GM19035 (cell line): ENCODE measurements around the gene RBM47.

ENCODE experiments used
- ATAC-seq: cut with Tn5 transposase; IDR thresholded peaks from one replicate; pipeline ENCODE4 v1.9.1; 2021; ENCODE audit not compliant: unreplicated experiment

Gene RBM47

DNA sequence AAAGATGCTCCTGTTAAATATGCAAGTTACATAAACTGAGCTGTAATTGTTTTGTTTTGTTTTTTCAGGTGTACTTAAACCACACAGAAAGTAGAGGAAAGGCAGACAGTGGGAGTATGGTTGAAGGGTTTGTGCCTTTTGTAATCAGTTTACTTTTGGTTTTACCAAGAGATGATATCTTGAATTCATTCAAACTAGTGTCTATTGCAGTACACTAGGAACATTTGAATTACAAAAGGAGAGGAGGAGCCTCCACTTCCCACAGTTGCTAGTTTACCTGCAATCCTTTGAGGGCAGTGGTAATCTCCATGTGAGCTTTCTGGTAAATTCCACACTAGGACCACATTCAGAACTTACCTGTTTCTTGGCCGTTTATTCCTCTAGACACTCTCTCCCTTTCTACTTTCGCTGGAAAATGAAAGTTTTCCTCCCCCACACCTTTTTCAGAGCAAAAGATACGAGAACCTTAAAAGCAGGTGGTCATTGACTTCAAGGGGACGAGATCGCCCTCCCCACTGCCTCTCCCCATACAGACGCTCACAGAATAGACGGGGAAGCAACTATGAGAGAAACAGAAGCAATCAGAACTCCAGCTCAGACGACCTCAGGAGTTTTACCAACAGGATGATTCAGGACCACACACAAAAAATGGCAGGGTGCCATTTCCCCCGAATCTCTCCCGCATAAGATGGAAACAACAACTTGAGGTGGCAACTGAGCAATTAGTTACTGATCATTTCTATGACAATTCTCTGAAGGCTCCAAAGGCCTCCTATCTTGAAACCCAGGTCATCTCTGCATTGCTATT lies 3.3 kb downstream of the RBM47 start:
- ATAC-seq: no peak

DNA sequence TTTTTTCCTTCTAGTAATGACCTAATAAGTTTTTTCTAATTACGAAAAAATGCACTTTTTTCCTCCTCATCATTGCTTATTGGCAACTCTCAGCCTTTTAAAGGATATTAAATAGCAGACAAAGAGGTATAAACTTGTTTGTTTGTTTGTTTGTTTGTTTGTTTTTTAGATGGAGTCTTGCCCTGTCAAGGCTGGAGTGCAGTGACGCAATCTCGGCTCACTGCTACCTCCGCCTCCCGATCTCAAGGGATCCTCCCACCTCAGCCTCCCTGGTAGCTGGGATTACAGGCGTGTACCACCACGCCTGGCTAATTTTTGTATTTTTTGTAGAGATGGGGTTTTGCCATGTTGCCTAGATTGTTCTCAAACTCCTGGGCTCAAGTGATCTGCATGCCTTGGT lies 6.0 kb downstream of the RBM47 start:
- no peak for ATAC-seq

DNA sequence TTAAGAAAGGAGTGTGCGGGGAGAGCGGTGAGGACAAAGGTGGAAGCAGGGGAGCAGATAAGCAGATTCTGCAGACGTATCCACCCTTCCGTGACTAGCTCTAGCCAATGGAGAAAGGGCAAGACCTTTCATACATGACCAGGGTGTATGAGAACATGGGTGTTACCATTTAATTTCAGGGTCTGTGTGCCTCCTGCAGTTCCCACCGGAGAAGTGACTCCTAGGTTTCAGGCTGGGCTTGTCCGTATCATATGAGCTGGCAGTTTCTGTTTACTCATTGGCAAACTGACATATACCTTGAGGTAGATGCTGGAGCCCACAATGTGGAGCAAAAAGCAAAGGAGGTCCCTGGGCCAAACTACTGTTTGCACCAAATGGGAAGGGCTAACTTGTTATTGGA lies 6.8 kb downstream of the RBM47 start:
- no peak for ATAC-seq

DNA sequence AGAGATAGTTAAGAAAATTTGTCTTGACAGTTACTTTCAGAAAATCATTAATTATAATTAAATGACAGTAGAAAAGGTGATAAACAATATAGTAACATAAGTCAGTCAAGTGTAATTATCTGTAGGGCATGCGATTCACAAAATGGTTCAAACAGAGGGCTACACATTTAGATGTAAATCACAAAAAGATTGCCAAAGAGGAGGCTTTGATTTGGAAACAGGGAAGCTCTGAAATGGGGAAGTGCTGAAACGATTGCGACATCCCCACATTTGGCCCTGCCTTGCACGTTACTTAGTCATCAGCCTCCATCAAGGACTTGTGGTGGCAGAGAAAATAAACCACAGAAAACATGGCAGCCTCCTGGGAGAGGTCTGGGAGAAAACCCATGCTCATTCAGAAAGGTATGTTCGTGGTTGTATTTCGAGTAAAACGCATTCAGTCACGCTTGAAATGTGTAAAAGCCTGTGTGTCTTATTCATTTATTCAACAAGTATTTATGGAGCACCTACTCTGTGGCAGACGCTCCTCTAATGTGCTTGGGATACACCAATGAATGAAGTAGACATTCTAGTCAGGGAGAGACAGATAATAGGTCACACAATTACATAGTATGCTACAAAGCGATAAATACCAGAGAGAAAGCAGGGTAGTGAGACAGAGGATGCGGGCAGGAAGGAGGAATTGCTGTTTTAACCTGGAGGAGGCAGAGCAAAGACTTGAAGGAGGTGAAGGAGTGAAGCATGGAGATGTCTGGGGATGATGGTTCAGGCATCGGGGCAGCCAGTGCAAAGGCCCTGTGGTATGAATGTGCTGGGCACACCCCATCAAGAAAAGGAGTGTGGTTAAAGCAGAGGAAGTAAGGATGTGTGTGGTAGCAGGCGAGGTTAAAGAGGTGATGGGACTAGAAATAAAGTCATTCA lies 7.8 kb downstream of the RBM47 start:
- peak; percentile 49 for ATAC-seq

DNA sequence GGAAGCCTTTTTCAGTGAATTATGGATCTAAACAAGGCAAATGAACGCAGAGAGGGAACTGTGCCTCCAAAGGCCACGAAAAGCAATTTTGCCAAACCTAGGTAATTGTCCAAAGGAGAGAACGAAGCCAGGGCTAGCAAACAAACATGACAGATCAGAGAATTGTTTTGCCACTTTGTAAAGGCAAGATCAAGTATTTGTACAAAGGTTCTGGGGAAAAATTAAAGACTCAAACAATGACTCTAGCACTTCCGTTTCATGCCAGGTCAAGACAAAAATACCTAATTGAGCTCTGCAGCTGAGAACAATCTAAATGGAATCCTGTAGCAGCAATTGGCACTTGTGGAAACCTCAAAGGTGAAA lies 8.5 kb downstream of the RBM47 start:
- ATAC-seq: no peak

DNA sequence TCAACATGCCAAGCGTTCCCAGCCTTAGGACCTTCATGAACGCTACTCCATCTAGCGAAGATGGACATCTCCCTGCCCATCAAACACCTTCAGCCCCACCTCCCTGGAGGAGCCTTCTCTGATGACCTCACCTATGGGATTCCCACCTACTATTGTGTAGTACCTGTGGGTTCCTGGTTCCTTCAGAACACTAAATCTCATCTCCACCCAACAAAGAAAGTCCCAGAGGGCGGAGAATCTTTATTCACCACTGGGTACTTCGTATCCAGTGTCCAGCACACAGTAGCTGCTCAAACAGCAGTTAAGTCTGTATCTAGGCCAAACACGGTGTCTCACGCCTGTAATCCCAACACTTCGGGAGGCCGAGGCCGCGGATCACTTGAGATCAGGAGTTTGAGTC lies 10.1 kb downstream of the RBM47 start:
- no peak for ATAC-seq

DNA sequence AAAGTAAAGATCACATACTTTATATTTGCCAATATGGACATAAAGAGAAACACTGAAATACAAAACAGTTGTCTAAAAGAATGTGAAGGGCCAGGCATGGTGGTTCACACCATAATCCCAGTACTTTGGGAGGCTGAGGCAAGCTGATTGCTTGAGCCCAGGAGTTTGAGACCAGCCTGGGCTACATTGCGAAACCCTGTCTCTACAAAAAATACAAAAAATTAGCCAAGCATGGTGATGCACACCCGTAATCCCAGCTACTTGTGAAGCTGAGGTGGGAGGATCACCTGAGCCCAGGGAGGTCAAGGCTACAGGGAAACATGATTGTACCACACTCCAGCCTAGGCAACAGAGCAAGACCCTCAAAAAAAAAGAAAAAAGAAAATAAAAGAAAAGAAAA lies 11.8 kb downstream of the RBM47 start:
- no peak for ATAC-seq

DNA sequence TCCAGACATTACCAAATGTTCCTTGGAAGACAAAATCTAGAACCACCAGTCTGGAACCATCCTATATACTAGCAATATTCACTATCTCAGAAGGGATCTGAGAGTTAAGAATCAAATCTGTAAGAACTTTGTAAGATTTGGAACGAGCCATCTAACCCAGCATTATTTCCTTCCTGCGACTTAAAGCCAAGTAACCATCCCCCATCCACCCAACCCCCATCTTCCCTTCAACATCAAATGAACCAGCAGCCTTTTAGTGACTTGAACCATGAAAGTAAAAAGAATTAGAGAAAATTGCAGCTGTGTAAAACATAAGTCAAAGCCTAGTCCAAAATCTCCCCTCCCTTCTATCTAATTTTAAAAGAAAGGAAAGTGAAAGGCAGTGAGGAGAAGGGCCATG lies 15.6 kb downstream of the RBM47 start:
- no peak for ATAC-seq

DNA sequence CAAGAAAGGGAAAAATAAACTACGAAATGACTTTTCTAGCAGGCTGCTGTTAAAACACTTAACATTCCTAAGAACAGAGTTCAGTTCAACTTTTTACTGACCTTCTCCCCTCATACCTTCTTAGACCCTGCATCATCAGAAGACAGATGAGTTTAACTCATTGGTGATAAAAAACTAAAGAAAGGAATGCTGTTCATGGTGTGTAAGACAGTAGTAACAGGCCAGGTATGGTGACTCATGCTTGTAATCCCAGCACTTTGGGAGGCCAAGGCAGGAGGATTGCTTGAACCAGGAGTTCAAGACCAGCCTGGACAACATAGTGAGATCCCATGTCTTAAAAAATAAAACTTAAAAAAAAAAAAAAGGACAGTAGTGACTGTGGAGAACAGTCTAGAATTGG lies 16.2 kb downstream of the RBM47 start:
- no peak for ATAC-seq

DNA sequence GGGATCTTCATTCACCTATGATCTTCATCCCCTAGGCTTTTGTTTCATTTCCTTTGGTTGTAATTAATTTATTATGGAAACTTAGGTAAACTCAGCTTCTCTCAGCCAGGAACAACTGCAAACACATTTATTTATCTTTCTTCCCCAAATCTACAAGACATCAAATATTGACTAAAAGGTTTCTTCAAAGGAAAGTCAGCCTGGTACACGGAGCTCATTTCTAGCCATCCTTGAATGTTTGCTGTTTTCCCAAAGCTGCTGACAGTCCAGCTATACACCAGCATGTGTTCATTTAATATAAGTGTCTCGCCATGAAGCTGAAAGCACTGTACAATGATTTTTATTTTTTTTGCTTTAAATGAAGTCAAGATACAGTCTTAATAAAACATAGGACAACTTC lies 16.8 kb downstream of the RBM47 start:
- ATAC-seq: no peak

DNA sequence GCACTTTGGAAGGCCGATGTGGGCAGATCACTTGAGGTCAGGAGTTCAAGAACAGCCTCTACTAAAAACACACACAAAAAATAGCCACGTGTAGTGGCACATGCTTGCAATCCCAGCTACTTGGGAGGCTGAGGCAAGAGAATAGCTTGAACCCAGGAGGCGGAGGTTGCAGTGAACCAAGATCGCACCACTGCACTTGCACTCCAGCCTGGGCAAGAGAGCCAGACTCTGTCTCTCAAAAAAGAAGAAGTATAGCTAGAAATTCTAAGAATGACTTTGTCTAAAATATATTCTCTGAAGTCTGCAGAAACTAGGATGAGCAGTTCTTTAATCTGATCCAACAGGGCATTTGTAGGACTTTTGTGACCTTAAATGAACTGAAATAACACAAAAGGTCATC lies 17.4 kb downstream of the RBM47 start:
- no peak for ATAC-seq

DNA sequence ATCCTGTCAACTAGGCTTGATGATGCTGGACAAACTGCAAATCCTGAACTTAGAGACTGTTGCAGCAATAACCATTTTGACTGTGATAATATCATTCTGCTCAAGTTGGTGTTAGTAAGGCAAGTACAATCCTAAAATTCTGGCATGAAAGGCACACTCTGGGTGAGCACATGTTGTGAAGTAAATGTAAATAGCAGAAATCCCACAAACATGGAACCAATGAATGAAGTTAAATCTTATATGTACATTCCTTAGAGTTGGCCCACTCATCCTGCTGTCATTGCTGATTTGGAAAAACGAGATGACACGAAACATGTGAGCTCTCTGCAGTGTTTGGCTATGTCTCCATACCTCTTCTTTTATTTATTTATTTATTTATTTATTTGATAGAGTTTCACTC lies 21.0 kb downstream of the RBM47 start:
- ATAC-seq: no peak

DNA sequence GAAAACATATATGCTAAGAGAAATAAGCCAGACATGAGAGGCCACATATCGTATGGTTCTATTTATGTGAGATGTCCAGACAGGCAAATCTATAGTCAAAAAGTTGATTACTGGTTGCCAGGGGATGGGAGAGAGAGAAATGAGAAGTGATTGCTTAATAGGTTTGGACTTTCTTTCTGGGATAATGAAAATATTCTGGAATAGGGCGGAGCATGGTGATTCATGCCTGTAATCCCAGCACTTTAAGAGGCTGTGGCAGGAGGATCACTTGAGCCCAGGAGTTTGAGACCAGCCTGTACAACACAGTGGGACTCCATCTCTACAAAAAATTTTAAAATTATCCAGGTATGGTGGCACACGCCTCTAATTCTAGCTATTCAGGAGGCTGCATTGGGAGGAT lies 22.4 kb downstream of the RBM47 start:
- ATAC-seq: no peak

DNA sequence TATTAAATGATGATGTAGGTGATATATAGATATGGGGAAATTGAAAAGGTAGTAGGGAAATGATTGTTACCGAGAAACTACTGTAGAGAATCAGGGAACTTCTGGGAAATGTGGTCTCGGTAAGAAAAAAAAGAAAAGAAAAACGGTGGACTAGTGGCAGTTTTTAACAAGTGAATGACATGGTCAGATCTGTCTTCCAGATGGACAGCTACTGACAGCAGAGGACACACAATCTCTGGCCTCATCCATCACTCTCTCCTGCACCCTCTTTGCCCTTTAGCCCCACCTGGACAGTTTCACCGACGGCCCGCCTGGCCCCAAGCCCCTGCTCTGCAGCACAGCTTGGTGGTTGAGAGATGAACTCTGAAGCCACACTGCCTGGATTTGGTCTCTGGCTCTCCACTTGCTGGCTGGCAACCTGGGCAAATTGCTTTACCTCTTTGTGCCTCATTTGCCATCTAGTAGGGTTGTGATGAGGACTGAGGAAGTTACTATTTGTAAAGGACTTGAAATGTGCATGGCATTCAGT lies 23.4 kb downstream of the RBM47 start:
- no peak for ATAC-seq

DNA sequence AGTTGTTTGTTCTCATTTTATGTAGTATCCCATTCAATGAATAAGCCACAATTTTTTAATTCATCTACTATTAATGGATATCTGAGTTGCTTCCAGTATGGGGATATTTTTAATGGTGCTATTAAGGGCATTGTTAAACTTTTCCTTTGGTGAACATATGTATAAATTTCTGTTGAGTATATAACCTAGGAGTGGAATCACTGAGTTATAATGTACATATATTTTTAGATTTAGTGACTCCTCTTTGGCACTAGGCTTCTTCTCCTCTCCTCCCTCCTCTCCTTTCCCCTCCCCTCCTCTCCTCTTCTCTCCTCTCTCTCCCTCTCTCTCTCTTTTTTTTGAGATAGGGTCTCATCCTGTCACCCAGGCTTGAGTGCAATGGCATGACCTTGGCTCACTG lies 26.4 kb downstream of the RBM47 start:
- no peak for ATAC-seq

DNA sequence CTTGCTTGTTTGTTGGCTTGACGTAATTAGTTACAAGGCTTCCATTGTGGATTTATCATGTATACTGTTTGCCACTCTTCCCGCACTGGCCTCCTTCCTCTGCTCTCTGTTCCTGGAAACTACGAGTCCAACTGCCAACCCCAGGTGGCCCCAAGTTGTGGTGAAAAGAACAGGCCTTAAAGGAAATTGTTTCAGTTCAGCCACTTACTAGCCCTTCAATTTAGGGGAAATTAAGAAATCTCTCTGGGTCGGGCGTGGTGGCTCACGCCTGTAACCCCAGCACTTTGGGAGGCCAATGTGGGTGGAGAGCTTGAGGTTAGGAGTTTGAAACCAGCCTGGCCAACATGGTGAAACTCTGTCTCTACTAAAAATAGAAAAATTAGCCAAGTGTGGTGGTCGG lies 28.0 kb downstream of the RBM47 start:
- ATAC-seq: no peak

DNA sequence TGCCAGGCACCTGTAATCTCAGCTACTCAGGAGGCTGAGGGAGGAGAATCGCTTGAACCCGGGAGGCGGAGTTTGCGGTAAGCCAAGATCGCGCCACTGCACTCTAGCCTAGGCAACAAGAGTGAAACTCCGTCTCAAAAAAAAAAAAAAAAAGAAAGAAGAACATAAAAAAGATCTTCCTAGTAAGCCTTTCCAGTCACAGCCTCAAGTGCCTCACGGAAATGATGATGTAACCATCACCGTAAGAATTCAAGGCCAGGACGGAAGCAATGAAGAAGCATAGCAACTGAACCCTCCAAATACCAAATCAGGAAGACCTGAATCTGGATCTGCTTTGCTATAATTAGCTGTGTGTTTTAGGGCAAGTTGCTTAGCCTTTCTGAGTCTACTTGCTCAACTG lies 28.8 kb downstream of the RBM47 start:
- no peak for ATAC-seq

DNA sequence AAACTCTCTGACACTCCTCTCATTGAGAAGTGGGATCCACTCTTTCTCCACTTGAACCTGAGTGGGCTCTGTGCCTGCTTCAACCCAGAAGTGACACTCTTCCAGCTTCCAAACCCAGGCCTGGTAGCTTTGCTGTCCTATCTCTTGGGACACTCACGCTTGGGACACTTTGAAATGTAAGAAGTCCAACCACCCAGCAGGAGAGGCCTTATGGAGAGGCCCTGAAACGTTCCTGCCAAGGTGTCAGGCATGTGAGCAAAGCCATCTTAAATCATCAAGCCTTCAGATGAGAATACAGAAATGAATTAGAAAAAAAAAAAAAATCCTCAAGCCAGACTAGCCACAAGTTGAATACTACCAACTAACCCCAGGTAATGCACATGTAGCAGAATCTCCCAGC lies 30.2 kb downstream of the RBM47 start:
- ATAC-seq: no peak

DNA sequence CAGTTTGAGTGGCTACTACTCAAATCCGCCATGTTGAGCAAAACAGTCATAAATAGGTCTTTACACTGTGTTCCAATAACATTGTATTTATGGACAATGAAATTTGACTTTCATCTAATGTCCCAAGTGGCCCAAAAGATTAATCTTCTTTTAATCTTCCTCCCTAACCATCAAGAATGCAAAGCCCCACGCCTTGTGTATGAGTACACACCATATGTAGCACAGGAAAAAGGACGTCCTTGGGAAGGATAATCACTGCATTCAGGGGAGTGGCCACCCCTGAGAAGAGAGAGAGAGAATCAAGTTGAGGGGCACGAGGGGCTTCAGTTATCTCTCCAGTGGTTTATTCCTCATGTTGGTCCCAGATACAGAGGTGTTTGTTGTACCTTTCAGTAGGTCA lies 33.1 kb downstream of the RBM47 start:
- no peak for ATAC-seq

DNA sequence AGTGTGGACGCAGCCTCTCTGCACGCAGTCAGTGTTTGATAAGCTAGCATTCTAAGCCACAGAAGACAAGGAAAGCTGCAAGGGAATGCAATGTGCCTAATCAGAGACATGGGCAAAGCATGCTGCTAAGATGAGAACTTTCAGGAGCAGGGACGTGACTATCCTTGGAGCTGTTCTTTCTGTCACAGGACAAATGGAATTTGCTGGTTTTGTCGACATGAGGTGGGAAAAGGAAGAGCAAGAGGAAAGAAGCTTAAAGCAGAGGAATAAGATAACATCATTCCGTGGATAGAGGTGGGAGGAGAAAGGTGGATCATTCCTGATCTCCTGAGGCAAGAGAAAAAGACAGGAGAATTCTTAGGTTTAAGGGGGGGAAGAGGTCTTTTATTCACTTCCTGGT lies 33.7 kb downstream of the RBM47 start:
- ATAC-seq: no peak

DNA sequence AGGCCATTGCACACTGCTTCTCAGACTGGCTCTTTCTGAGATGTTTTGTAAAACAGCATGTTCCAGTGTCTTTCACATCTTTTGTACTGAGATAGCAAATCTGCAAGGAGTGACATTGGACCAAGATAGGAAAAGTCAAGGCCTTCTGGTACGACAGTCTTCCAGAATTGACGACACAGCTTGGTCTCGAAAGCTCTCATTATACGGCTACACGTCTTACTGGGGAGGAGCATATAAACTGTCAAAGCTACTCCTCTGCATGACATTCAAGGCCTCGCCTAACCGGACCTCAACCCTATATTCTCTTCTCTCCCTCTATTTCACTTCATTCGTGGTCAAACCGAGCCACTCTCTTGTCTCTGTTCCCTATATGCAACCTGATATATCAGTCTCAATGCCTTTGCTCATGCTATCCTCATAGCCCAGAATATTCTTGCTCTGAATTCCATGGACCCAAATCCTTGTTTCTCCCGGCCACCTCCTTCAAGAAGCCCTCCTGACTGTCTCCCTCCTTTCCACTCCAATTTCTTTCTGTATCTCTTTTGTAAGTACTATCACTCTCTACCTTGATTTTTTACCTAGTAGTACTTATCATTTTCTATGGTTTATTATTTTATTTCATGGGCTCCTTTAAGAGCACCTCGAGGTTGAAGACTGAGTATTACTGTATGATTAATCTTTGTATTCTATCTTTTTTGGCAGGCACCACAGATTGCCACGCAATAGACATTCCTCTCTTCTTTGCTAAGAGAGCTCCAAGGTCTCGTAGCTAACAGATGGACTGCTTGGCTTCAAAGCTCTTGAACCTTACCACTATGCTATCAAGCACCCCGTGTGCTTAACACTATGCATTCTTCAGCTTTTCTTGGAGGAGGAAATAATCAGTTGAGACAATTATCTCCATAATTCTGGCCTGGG lies 35.1 kb downstream of the RBM47 start:
- no peak for ATAC-seq
